Chondrocyte (in vitro differentiated cells): ENCODE measurements around the gene GIGYF2. TPM values are rescaled to one million over a fixed set of nuclear protein-coding genes. Genes with fewer than 3 reads are reported as not detected.

Source experiments
- DNase-seq: peaks from one replicate; pipeline ENCODE4 v3.0.0; 2021; ENCODE audit warnings: mixed read lengths, low spot score
- H3K27ac Mint-ChIP-seq: one replicate; pipeline ENCODE4 v1.8.0; 2021; ENCODE audit warnings: mild to moderate bottlenecking, moderate library complexity, mixed read lengths; ENCODE audit not compliant: unreplicated experiment
- H3K27me3 Mint-ChIP-seq: 2 replicates; pipeline ENCODE4 v1.8.0; 2021; ENCODE audit warnings: low read depth, mixed read lengths
- H3K36me3 Mint-ChIP-seq: 2 replicates; pipeline ENCODE4 v1.8.0; 2021; ENCODE audit warnings: low read depth, mixed read lengths
- H3K4me1 Mint-ChIP-seq: 2 replicates; pipeline ENCODE4 v1.8.0; 2021; ENCODE audit warnings: low read depth, mild to moderate bottlenecking, mixed read lengths
- H3K4me3 Mint-ChIP-seq: one replicate; pipeline ENCODE4 v1.8.0; 2021; ENCODE audit warnings: mild to moderate bottlenecking, moderate library complexity, mixed read lengths; ENCODE audit not compliant: unreplicated experiment
- H3K9me3 Mint-ChIP-seq: 2 replicates; pipeline ENCODE4 v1.8.0; 2021; ENCODE audit warnings: low read depth, mixed read lengths
- CTCF ChIP-seq: fragments of 200-600 bp; sonication (generic); IDR thresholded peaks from 2 replicates; pipeline ENCODE4 v1.5.0; 2021; ENCODE audit warnings: antibody characterized with exemption, mild to moderate bottlenecking, moderate library complexity
- total RNA-seq: library from RNA; stranded (reverse); gene quantifications from 3 replicates; pipeline ENCODE4 v1.2.1, GENCODE V29; 2021

The GIGYF2 gene
- total RNA-seq, 1 donor from 2014 or later: 45.6 TPM

GRCh38 chr2:232873909-232874641 lies 176.9 kb downstream of the GIGYF2 start:
- Mint-ChIP-seq H3K4me3 (no peak overlapping the region), H3K9me3 (no peaks in the 10 kb centered on the region), H3K27ac (no peak overlapping the region), H3K36me3 (peaks cover 3% of the 10 kb centered on the region), H3K4me1 (peaks cover 6% of the 10 kb centered on the region), H3K27me3 (peaks cover 6% of the 10 kb centered on the region)
- no peak for TF ChIP-seq CTCF
- DNase-seq: no peak

DNA sequence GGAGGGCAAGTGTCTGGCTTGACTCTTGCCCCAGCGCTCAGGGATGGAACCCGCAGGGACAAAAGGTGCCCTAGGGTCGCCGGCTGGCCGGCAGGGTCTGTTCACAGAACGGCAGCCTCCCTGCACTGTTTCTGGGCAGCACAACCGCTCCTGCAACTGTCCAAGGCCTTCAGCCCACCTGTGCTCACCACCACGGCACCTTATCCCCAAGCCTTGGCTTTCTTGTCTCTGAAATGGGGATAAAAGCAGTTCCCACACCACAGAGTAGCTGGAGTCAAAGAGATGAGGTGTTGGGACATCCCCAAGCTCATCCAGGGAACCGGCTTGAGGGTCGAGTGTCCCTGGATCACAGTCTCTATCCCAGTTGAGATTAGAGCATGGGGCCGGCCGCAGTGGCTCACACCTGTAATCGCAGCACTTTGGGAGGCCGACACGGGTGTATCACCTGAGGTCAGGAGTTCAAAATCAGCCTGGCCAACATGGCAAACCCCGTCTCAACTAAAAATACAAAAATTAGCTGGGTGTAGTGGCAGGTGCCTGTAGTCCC lies 177.6 kb downstream of the GIGYF2 start:
- no peak for DNase-seq
- Mint-ChIP-seq H3K4me1 (peaks cover 6% of the 10 kb centered on the region), H3K27ac (no peak overlapping the region), H3K9me3 (no peaks in the 10 kb centered on the region), H3K4me3 (no peak overlapping the region), H3K27me3 (peaks cover 6% of the 10 kb centered on the region), H3K36me3 (peaks cover 3% of the 10 kb centered on the region)
- no peak for TF ChIP-seq CTCF

GRCh38 chr2:232875256-232876121 lies 178.4 kb downstream of the GIGYF2 start:
- Mint-ChIP-seq H3K36me3 (peaks cover 2% of the 10 kb centered on the region), H3K27me3 (peaks cover 6% of the 10 kb centered on the region), H3K4me1 (peaks cover 6% of the 10 kb centered on the region), H3K9me3 (no peaks in the 10 kb centered on the region), H3K4me3 (peak overlapping the region; percentile 46), H3K27ac (no peak overlapping the region)
- no peak for DNase-seq
- no peak for TF ChIP-seq CTCF

DNA sequence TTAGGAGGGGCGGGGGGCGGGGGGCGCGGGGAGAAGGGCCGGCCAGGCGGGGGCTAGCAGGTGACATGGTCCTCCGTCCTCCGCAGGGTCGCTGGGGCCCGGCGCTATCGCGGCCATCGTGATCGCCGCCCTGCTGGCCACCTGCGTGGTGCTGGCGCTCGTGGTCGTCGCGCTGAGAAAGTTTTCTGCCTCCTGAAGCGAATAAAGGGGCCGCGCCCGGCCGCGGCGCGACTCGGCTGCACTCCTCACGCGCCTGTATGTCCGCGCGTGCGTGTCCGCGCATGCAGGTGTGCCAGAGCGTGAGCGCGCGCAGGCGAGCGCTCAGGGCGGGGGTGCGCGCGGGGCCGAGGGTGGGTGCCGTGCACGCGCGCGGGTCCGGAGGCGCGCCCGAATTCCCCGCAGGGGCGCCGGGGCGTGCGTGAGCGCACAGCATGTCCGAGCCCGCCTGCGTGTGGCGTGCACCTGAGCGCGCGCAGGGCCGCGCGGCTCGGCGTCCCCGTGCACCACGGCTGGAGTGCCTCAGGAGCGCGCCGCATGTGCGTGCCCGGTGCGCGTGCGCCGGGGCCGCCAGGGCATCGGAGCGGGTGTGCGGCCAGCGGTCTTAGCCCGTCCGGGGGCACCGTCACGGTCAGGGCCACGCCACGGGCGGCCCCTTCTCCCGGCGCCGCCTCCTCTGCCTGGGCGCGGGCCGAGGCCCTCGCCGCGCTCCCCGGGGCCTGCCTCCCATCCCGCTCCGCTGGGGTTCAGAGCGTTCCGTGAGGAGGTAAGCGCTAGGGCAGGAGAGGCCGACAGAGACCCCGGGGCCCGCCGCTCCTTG lies 179.2 kb downstream of the GIGYF2 start:
- Mint-ChIP-seq H3K4me1 (peaks cover 6% of the 10 kb centered on the region), H3K27me3 (peaks cover 6% of the 10 kb centered on the region), H3K9me3 (no peaks in the 10 kb centered on the region), H3K27ac (no peak overlapping the region), H3K4me3 (peak overlapping the region; percentile 25), H3K36me3 (peaks cover 2% of the 10 kb centered on the region)
- peak; percentile 58 for TF ChIP-seq CTCF
- no peak for DNase-seq
